Measurements from ENCODE around the gene GAS6. TPM values are rescaled to one million over a fixed set of nuclear protein-coding genes. Genes with fewer than 3 reads are reported as not detected.

Gene GAS6
- total and polyA plus RNA-seq, 11 donors, result 96.7 to 438 (median 183) TPM

- Histone ChIP-seq H3K36me3 (peaks cover 0 to 38% (median 15%) of the 10 kb centered on the region in 9 donors), H3K4me1 (peaks cover 19 to 92% (median 67%) of the 10 kb centered on the region in 12 donors), H3K27ac (no peak overlapping the region), H3K9me3 (no peaks in the 10 kb centered on the region), H3K4me3 (no peak overlapping the region), H3K27me3 (no peaks in the 10 kb centered on the region)
- intact Hi-C loops (cut with DNase I), result no loop called here
- whole genome bisulfite sequencing, 4 donors, result 95 to 99% (median 97%) methylated on average over 3 of the region's 3 CpGs
- DNase-seq (no peak), ATAC-seq (no peak)
- no peak for TF ChIP-seq POLR2A (IDR thresholded peaks at IDR 0.05)
- no peak for TF ChIP-seq CTCF (IDR thresholded peaks at IDR 0.05)
Observed at GRCh38 chr13:113850722-113851479, 13.0 kb downstream of the GAS6 start.

- Histone ChIP-seq H3K4me3 (no peak overlapping the region), H3K9me3 (no peaks in the 10 kb centered on the region), H3K4me1 (peaks cover 19 to 92% (median 66%) of the 10 kb centered on the region in 12 donors), H3K27me3 (no peaks in the 10 kb centered on the region), H3K27ac (no peak overlapping the region), H3K36me3 (peaks cover 0 to 44% (median 19%) of the 10 kb centered on the region in 9 donors)
- DNase-seq (no peak), ATAC-seq (no peak)
- 81 to 89% (median 86%) methylated on average over 8 of the region's 8 CpGs for WGBS, 4 donors
- intact Hi-C loops (cut with DNase I), result no loop called here
- TF ChIP-seq POLR2A (IDR thresholded peaks at IDR 0.05) (no peak), CTCF (IDR thresholded peaks at IDR 0.05) (no peak)
Observed at GRCh38 chr13:113849981-113850721, 13.7 kb downstream of the GAS6 start.

- Histone ChIP-seq H3K27me3 (no peaks in the 10 kb centered on the region), H3K4me1 (peaks cover 16 to 92% (median 65%) of the 10 kb centered on the region in 12 donors), H3K36me3 (peaks cover 0 to 49% (median 25%) of the 10 kb centered on the region in 9 donors), H3K9me3 (no peaks in the 10 kb centered on the region), H3K27ac (peak overlapping the region in 1 of 12 donors; percentile 18), H3K4me3 (no peak overlapping the region)
- intact Hi-C loops (cut with DNase I), result no loop called here
- ATAC-seq, result no peak
- no peak for DNase-seq
- WGBS, 4 donors, result 86 to 93% (median 91%) methylated on average over 3 of the region's 3 CpGs
- no peak for TF ChIP-seq POLR2A (IDR thresholded peaks at IDR 0.05)
- TF ChIP-seq CTCF (IDR thresholded peaks at IDR 0.05), result no peak
Observed at GRCh38 chr13:113849546-113849945, 14.3 kb downstream of the GAS6 start.
